Islet of Langerhans (tissue), 1 donor: ENCODE measurements around the gene TMEM143.
"Not testable (repeated sequence)": the region's sequence is repeated elsewhere in the genome, so short reads cannot be mapped to it uniquely, and the experiment has no call there.

ENCODE experiments used
- FAIRE-seq: peaks from one replicate; lab custom pipeline; 2011; peaks lifted over from hg19 to GRCh38; lab: Jason Lieb, UNC

The TMEM143 gene

GRCh38 chr19:48330012-48330681, 33.6 kb downstream of the TMEM143 start:
- FAIRE-seq: no peak

- FAIRE-seq: no peak
These were observed 34.4 kb downstream of the TMEM143 start for GRCh38 chr19:48329167-48329891.

- no peak for FAIRE-seq
These were observed 38.4 kb downstream of the TMEM143 start, which contains the start of gene EMP3 for GRCh38 chr19:48325265-48325910. TSS of gene EMP3 (plus strand) at chr19:48325552. CDS start at chr19:48326845, 1,293 bp downstream.

GRCh38 chr19:48321622-48322591, 41.8 kb downstream of the TMEM143 start:
- FAIRE-seq: no peak

GRCh38 chr19:48321372-48321621, 42.4 kb downstream of the TMEM143 start:
- no peak for FAIRE-seq

GRCh38 chr19:48319647-48320541, 43.8 kb downstream of the TMEM143 start:
- no peak for FAIRE-seq

GRCh38 chr19:48318286-48318987, 45.3 kb downstream of the TMEM143 start:
- FAIRE-seq: no peak

GRCh38 chr19:48317708-48317960, 46.1 kb downstream of the TMEM143 start:
- not testable (repeated sequence) for FAIRE-seq

- FAIRE-seq: no peak
These were observed 48.0 kb downstream of the TMEM143 start for GRCh38 chr19:48315712-48316111.

- FAIRE-seq: no peak
These were observed 52.4 kb downstream of the TMEM143 start for GRCh38 chr19:48311384-48311783.

GRCh38 chr19:48310227-48310626, 53.5 kb downstream of the TMEM143 start:
- no peak for FAIRE-seq

- FAIRE-seq: not testable (repeated sequence)
These were observed 54.0 kb downstream of the TMEM143 start for GRCh38 chr19:48309731-48310130.

- no peak for FAIRE-seq
These were observed 54.8 kb downstream of the TMEM143 start for GRCh38 chr19:48308631-48309586.

- no peak for FAIRE-seq
These were observed 59.9 kb downstream of the TMEM143 start for GRCh38 chr19:48303866-48304265.

GRCh38 chr19:48303367-48303766, 60.4 kb downstream of the TMEM143 start:
- no peak for FAIRE-seq

GRCh38 chr19:48302600-48302959, 61.2 kb downstream of the TMEM143 start:
- no peak for FAIRE-seq

GRCh38 chr19:48301886-48302599, 61.7 kb downstream of the TMEM143 start:
- FAIRE-seq: no peak

- FAIRE-seq: no peak
These were observed 65.8 kb downstream of the TMEM143 start for GRCh38 chr19:48297975-48298374.
